Left ventricle myocardium inferior (tissue), 1 donor: ENCODE data around the gene HRG. TPM values are rescaled to one million over a fixed set of nuclear protein-coding genes. Genes with fewer than 3 reads are reported as not detected.

Experiments used
- DNase-seq: peaks from one replicate; pipeline ENCODE4 v3.0.0-alpha.2; 2020
- H3K27ac ChIP-seq: fragments of 200-600 bp; replicated peaks from 2 replicates; pipeline ENCODE4 v1.8.0; 2021
- H3K27me3 ChIP-seq: fragments of 200-600 bp; 2 replicates; pipeline ENCODE4 v1.8.0; 2021; ENCODE audit warnings: low read depth
- H3K36me3 ChIP-seq: fragments of 200-600 bp; 2 replicates; pipeline ENCODE4 v1.8.0; 2021
- H3K4me1 ChIP-seq: fragments of 200-600 bp; 2 replicates; pipeline ENCODE4 v1.8.0; 2021
- H3K4me3 ChIP-seq: fragments of 200-600 bp; 2 replicates; pipeline ENCODE4 v1.8.0; 2021; ENCODE audit warnings: mild to moderate bottlenecking, moderate library complexity
- H3K9me3 ChIP-seq: fragments of 200-600 bp; replicated peaks from 2 replicates; pipeline ENCODE4 v1.8.0; 2021
- CTCF ChIP-seq: fragments of 200-600 bp; IDR thresholded peaks from 2 replicates; pipeline ENCODE4 v1.8.0; 2021; ENCODE audit warnings: antibody characterized with exemption, mild to moderate bottlenecking, borderline replicate concordance
- intact Hi-C: fragments of 100-400 bp; cut with micrococcal nuclease; formaldehyde crosslinking; loops from one replicate; pipeline ENCODE4 v1.11.0; 2022
- total RNA-seq: library from RNA; stranded (reverse); fragmentation: NEBNext Ultra II Directional; extraction: Animal tissue kit (Norgen Biotek cat#: 25700); gene quantifications from one replicate; pipeline ENCODE4 v1.2.1, GENCODE V29; 2021
- donor health status: DM: no; HTN: yes; CAD: no; lungs with severe emphysema.

The HRG gene
- total RNA-seq, 1 donor from 2014 or later = not detected

- intact Hi-C loops = no loop called here
- Histone ChIP-seq H3K4me1 (peaks cover 11% of the 10 kb centered on the region), H3K27me3 (peaks cover 7% of the 10 kb centered on the region), H3K4me3 (no peak overlapping the region), H3K36me3 (no peaks in the 10 kb centered on the region), H3K9me3 (no peaks in the 10 kb centered on the region), H3K27ac (no peak overlapping the region)
- TF ChIP-seq CTCF = peak; percentile 15
- no peak for DNase-seq
These were observed 56.6 kb downstream of the HRG start for GRCh38 chr3:186722457-186722856.

DNA sequence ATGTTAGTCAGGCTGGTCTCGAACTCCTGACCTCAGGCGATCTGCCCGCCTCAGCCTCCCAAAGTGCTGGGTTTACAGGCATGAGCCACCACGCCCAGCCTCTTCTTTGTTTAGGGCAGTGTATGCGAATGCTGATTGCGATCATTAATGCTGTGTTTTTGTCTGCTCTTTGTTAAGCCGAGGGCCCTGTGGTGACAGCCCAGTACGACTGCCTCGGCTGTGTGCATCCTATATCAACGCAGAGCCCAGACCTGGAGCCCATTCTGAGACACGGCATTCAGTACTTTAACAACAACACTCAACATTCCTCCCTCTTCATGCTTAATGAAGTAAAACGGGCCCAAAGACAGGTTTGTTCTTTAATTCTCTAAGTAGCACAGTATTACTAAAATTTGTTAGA lies 59.1 kb downstream of the HRG start:
- H3K4me1 ChIP-seq = peaks cover 9% of the 10 kb centered on the region
- H3K27ac ChIP-seq = no peak overlapping the region
- H3K36me3 ChIP-seq = no peaks in the 10 kb centered on the region
- no peak overlapping the region for H3K4me3 ChIP-seq
- DNase-seq = no peak
- intact Hi-C loops = no loop called here
- no peaks in the 10 kb centered on the region for H3K9me3 ChIP-seq
- peaks cover 20% of the 10 kb centered on the region for H3K27me3 ChIP-seq
- TF ChIP-seq CTCF = no peak

Other genes starting within 250 kb of the HRG start
- 1.6 TPM for gene CRYGS, start 121.6 kb upstream of the HRG start, total RNA-seq
- gene TBCCD1, start 98.7 kb upstream of the HRG start, total RNA-seq = 6.2 TPM
- gene DNAJB11, start 95.3 kb upstream of the HRG start, total RNA-seq = 24.6 TPM
- not detected for gene AHSG, start 53.0 kb upstream of the HRG start, total RNA-seq
- gene FETUB, start 25.6 kb upstream of the HRG start, total RNA-seq = not detected
- gene KNG1, start 51.3 kb downstream of the HRG start, total RNA-seq = 0.14 TPM
- gene EIF4A2, start 117.6 kb downstream of the HRG start, total RNA-seq = 468 TPM
- 9.6 TPM for gene RFC4, start 140.5 kb downstream of the HRG start, total RNA-seq
- 0.69 TPM for gene ADIPOQ, start 176.7 kb downstream of the HRG start, total RNA-seq